ENCODE measurements around the gene STK38L.

DNA sequence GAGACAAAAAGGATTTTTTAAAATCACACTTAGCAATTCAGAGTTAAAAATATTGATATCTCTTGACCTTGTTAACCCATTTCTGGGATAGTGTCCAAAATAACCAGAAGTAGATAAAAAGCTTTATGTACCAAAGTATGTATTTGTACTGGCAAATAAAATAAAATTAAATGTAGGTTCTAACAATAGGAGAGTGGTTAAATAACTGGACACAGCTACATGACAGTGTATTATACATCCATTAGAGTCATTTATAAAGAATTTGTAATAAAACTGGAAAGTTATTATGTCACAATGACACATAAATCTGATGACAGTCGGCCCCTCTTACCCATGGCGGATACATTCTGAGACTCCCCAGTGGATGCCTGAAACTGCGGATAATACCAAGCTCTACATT lies 122.5 kb downstream of the STK38L start:
- no peak for TF ChIP-seq POLR2A (IDR thresholded peaks at IDR 0.05)
- no peak for TF ChIP-seq CTCF (IDR thresholded peaks at IDR 0.05)
